K562 (cell line): ENCODE measurements around the gene IRF6. TPM values are rescaled to one million over a fixed set of nuclear protein-coding genes. Genes with fewer than 3 reads are reported as not detected.

Source experiments
- BACH1 ChIP-seq: fragments of 200-800 bp; sonication (Bioruptor generic); IDR thresholded peaks from 2 replicates; pipeline ENCODE4 v1.6.1; 2016; ENCODE audit warnings: missing genetic modification characterization, missing compliant biosample characterization
- BHLHE40 ChIP-seq: IDR thresholded peaks from 2 replicates; pipeline ENCODE4 v1.6.1; 2011; ENCODE audit warnings: low read length, improper control_type of control experiment
- CXXC5 ChIP-seq: fragments of 250-450 bp; sonication (Bioruptor Pico); IDR thresholded peaks from 2 replicates; pipeline ENCODE4 v1.8.0; 2022; ENCODE audit warnings: inconsistent platforms, mild to moderate bottlenecking, moderate library complexity
- FOXA1 ChIP-seq: fragments of 450-650 bp; IDR thresholded peaks from 2 replicates; pipeline ENCODE4 v1.6.1; 2016; ENCODE audit warnings: mild to moderate bottlenecking, borderline replicate concordance
- ILF3 ChIP-seq: fragments of 450-650 bp; IDR thresholded peaks from 2 replicates; pipeline ENCODE4 v1.6.1; 2018; ENCODE audit warnings: antibody characterized with exemption, mild to moderate bottlenecking, moderate library complexity, borderline replicate concordance
- MEF2A ChIP-seq: IDR thresholded peaks from 2 replicates; pipeline ENCODE4 v1.6.1; 2011; ENCODE audit warnings: low read depth, mild to moderate bottlenecking, low read length, moderate library complexity; ENCODE audit not compliant: control insufficient read depth
- MYNN ChIP-seq, 2 experiments: sonication (generic); formaldehyde crosslinking in 1 of 2; IDR thresholded peaks; 2 replicates each; pipeline versions ENCODE4 v1.5.0 to v1.6.1; 2016 to 2020; ENCODE audit warnings: antibody characterized with exemption in 1 of 2, missing genetic modification reagents in 1 of 2
- NBN ChIP-seq: fragments of 450-650 bp; IDR thresholded peaks from 2 replicates; pipeline ENCODE4 v1.6.1; 2016; ENCODE audit warnings: low read depth, mild to moderate bottlenecking
- POLR2A ChIP-seq: fragments of 450-650 bp; conservative IDR thresholded peaks from 2 replicates; pipeline ENCODE4 v1.6.1; 2016
- RBM17 ChIP-seq: fragments of 200-400 bp; formaldehyde crosslinking; IDR thresholded peaks from 2 replicates; pipeline ENCODE4 v1.6.1; 2017; ENCODE audit warnings: low read depth, mild to moderate bottlenecking, low read length, borderline replicate concordance
- TEAD4 ChIP-seq, 2 experiments: sonication (generic) in 1 of 2; formaldehyde crosslinking in 1 of 2; IDR thresholded peaks; 2 replicates each; pipeline versions ENCODE4 v1.6.1 to v1.8.0; 2012 to 2022; ENCODE audit warnings: borderline replicate concordance in 1 of 2, inconsistent platforms in 1 of 2, low read length in 1 of 2, mild to moderate bottlenecking in 1 of 2, missing genetic modification reagents in 1 of 2
- ZNF507 ChIP-seq: conservative IDR thresholded peaks from 2 replicates; pipeline ENCODE4 v1.6.1; 2017; ENCODE audit warnings: missing genetic modification characterization, missing compliant biosample characterization
- ZNF551 ChIP-seq: fragments of 250-450 bp; sonication (Bioruptor Pico); IDR thresholded peaks from 2 replicates; pipeline ENCODE4 v1.5.0; 2021; ENCODE audit warnings: mild to moderate bottlenecking, moderate library complexity
- polyA plus RNA-seq, 8 experiments: library from polyadenylated mRNA; depleted of rRNA in 4 of 8; stranded (reverse) in 5 of 8; unstranded in 3 of 8; fragments of >200 nt; fragmentation: Nextera tagmentation in 2 of 8; fragmentation: Illumina TruSeq in 1 of 8; extraction: Ambion mirVana in 2 of 8; extraction: Trizol in 1 of 8; gene quantifications; 2 replicates each; pipeline versions ENCODE4 v1.2.1 to v1.2.3, GENCODE V29; 2011 to 2014; ENCODE audit warnings: inconsistent platforms in 1 of 8, missing spikeins in 1 of 8
- total RNA-seq, 7 experiments: library from RNA; depleted of rRNA in 6 of 7; stranded (reverse); fragments of >200 nt in 6 of 7; fragmentation: Illumina TruSeq in 2 of 7; extraction: Trizol in 2 of 7; gene quantifications; 2 replicates each; pipeline versions ENCODE4 v1.2.1 to v1.2.3, GENCODE V29; 2011 to 2021; ENCODE audit warnings: low replicate concordance in 1 of 7
- TF ChIP-seq, protein P1 (sequence below): sonication (generic); formaldehyde crosslinking; IDR thresholded peaks from 2 replicates; pipeline ENCODE4 v1.8.1; 2023; ENCODE audit warnings: mild to moderate bottlenecking, missing genetic modification reagents
- TF ChIP-seq, protein P2 (sequence below): sonication (generic); formaldehyde crosslinking; IDR thresholded peaks from 2 replicates; pipeline ENCODE4 v1.8.1; 2023; ENCODE audit warnings: mild to moderate bottlenecking, missing genetic modification reagents
- TF ChIP-seq, protein P3 (sequence below): fragments of 250-450 bp; sonication (Bioruptor Pico); IDR thresholded peaks from 2 replicates; pipeline ENCODE4 v1.4.0; 2020; ENCODE audit warnings: borderline replicate concordance

IRF6 gene
- total and polyA plus RNA-seq, 9 of the 15 experiments (the other 6 are each of a cell fraction or from before 2014, with no cell fraction given): 0.03 to 0.65 (median 0.17) TPM

DNA sequence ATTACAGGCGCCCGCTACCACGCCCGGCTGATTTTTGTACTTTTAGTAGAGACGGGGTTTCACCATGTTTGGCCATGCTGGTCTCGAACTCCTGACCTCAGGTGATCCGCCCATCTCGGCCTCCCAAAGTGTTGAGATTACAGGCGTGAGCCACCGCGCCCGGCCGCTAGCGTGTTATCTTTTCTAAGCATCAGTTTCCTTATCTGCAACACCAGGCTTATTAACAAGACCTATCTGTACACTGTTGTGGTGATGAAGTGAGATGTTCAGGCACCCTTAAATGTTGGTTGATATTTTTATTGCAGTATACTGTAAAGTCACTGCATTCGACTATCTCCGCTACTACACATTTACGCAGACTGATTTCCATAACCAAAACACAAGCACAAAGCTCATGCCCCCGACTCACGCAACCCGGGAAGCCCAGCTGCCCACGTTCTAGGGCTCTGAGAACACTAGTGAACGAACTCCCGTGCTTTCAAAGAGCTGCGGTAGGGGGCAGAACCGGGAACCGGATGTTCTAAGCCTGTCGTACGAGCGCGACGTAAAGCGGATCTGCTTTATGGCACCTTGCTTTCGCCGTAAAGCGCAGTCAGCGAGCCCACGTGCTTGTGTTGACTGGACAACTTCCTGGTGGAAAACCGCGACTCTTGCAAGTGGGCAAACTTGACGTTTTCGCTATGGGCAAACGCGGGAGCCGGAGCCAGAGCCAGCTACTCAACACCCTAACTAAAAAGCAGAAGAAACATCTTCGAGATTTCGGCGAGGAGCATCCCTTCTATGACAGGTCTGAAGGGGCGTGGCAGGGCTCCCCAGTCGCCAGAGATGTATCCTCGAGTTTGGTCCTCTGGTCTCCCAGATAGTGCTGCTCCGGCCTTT, 21.7 kb upstream of the IRF6 start, which contains the start of gene UTP25 (continued):
- TF ChIP-seq, protein P1, sequence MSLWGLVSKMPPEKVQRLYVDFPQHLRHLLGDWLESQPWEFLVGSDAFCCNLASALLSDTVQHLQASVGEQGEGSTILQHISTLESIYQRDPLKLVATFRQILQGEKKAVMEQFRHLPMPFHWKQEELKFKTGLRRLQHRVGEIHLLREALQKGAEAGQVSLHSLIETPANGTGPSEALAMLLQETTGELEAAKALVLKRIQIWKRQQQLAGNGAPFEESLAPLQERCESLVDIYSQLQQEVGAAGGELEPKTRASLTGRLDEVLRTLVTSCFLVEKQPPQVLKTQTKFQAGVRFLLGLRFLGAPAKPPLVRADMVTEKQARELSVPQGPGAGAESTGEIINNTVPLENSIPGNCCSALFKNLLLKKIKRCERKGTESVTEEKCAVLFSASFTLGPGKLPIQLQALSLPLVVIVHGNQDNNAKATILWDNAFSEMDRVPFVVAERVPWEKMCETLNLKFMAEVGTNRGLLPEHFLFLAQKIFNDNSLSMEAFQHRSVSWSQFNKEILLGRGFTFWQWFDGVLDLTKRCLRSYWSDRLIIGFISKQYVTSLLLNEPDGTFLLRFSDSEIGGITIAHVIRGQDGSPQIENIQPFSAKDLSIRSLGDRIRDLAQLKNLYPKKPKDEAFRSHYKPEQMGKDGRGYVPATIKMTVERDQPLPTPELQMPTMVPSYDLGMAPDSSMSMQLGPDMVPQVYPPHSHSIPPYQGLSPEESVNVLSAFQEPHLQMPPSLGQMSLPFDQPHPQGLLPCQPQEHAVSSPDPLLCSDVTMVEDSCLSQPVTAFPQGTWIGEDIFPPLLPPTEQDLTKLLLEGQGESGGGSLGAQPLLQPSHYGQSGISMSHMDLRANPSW: peak; percentile 71; the same call in 1 of the 2 replicates
- TF ChIP-seq, protein P2, sequence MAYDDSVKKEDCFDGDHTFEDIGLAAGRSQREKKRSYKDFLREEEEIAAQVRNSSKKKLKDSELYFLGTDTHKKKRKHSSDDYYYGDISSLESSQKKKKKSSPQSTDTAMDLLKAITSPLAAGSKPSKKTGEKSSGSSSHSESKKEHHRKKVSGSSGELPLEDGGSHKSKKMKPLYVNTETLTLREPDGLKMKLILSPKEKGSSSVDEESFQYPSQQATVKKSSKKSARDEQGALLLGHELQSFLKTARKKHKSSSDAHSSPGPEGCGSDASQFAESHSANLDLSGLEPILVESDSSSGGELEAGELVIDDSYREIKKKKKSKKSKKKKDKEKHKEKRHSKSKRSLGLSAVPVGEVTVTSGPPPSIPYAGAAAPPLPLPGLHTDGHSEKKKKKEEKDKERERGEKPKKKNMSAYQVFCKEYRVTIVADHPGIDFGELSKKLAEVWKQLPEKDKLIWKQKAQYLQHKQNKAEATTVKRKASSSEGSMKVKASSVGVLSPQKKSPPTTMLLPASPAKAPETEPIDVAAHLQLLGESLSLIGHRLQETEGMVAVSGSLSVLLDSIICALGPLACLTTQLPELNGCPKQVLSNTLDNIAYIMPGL: peak; percentile 40; the same call in 1 of the 2 replicates
- TF ChIP-seq MYNN (IDR thresholded peaks at IDR 0.05): peak; percentile 77; the same call in 1 of the 2 replicates
- no peak for TF ChIP-seq MYNN (CRISPR knock-in tag; IDR thresholded peaks at IDR 0.05)
- no peak for TF ChIP-seq BACH1 (tag)
- TF ChIP-seq MEF2A: no peak
- TF ChIP-seq BHLHE40: peak; percentile 81
- no peak for TF ChIP-seq ILF3
- TF ChIP-seq TEAD4 (IDR thresholded peaks at IDR 0.05; ENCODE audit: low read length): peak; percentile 77
- no peak for TF ChIP-seq TEAD4 (CRISPR knock-in tag; IDR thresholded peaks at IDR 0.05; ENCODE audit: borderline replicate concordance)
- no peak for TF ChIP-seq FOXA1
- TF ChIP-seq POLR2A: peak; percentile 85
- TF ChIP-seq, protein P3, sequence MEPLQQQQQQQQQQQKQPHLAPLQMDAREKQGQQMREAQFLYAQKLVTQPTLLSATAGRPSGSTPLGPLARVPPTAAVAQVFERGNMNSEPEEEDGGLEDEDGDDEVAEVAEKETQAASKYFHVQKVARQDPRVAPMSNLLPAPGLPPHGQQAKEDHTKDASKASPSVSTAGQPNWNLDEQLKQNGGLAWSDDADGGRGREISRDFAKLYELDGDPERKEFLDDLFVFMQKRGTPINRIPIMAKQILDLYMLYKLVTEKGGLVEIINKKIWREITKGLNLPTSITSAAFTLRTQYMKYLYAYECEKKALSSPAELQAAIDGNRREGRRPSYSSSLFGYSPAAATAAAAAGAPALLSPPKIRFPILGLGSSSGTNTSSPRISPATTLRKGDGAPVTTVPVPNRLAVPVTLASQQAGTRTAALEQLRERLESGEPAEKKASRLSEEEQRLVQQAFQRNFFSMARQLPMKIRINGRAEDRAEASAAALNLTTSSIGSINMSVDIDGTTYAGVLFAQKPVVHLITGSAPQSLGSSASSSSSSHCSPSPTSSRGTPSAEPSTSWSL (CRISPR knock-in tag): no peak
- no peak for TF ChIP-seq ZNF507 (tag)
- no peak for TF ChIP-seq RBM17
- TF ChIP-seq CXXC5 (CRISPR knock-in tag): peak; percentile 96
- peak; percentile 97 for TF ChIP-seq NBN
- no peak for TF ChIP-seq ZNF551
